Activated T-cell treated with anti-CD3 and anti-CD28 coated beads, Interleukin-2, amount 50 U/mL, for 48 hours (primary cell): ENCODE results near the gene SNRPD3.
"Not testable (repeated sequence)": the region's sequence is repeated elsewhere in the genome, so short reads cannot be mapped to it uniquely, and the experiment has no call there.

Experiments used
- DNase-seq, 2 experiments: peaks; one replicate each; pipeline ENCODE4 v3.0.0-alpha.2; 2020

The SNRPD3 gene

GRCh38 chr22:24593559-24593835 lies 37.7 kb downstream of the SNRPD3 start:
- DNase-seq, result not testable (repeated sequence)

- no peak for DNase-seq
Measured at GRCh38 chr22:24593836-24594568, 38.2 kb downstream of the SNRPD3 start.

GRCh38 chr22:24594569-24595120 lies 38.8 kb downstream of the SNRPD3 start:
- DNase-seq, result no peak

GRCh38 chr22:24595228-24595627 lies 39.4 kb downstream of the SNRPD3 start:
- no peak for DNase-seq

- no peak for DNase-seq
Measured at GRCh38 chr22:24595863-24596262, 40.1 kb downstream of the SNRPD3 start.

- DNase-seq, result not testable (repeated sequence)
Measured at GRCh38 chr22:24597076-24597475, 41.3 kb downstream of the SNRPD3 start.

- no peak for DNase-seq
Measured at GRCh38 chr22:24599514-24599913, 43.7 kb downstream of the SNRPD3 start.

GRCh38 chr22:24599958-24600715 lies 44.3 kb downstream of the SNRPD3 start:
- not testable (repeated sequence) for DNase-seq

- no peak for DNase-seq
Measured at GRCh38 chr22:24601217-24602104, 45.7 kb downstream of the SNRPD3 start.

GRCh38 chr22:24602105-24602749 lies 46.4 kb downstream of the SNRPD3 start:
- not testable (repeated sequence) for DNase-seq

- DNase-seq, result not testable (repeated sequence)
Measured at GRCh38 chr22:24602847-24603769, 47.3 kb downstream of the SNRPD3 start, which contains the start of gene GGT1. TSS of gene GGT1 (plus strand) at chr22:24603193. CDS start at chr22:24611082, 7,889 bp downstream.

- DNase-seq, result peak; percentile 36 to 54
Measured at GRCh38 chr22:24603770-24604629, 48.2 kb downstream of the SNRPD3 start.

GRCh38 chr22:24606340-24606739 lies 50.5 kb downstream of the SNRPD3 start:
- peak in 1 of 2 experiments; percentile 34 for DNase-seq

GRCh38 chr22:24607429-24607983 lies 51.7 kb downstream of the SNRPD3 start:
- DNase-seq, result peak; percentile 72 to 78

- not testable (repeated sequence) for DNase-seq
Measured at GRCh38 chr22:24608327-24608726, 52.5 kb downstream of the SNRPD3 start.

GRCh38 chr22:24609888-24610287 lies 54.1 kb downstream of the SNRPD3 start:
- not testable (repeated sequence) for DNase-seq

GRCh38 chr22:24614794-24615193 lies 59.0 kb downstream of the SNRPD3 start:
- DNase-seq, result not testable (repeated sequence)

GRCh38 chr22:24621244-24621643 lies 65.4 kb downstream of the SNRPD3 start:
- not testable (repeated sequence) for DNase-seq

- not testable (repeated sequence) for DNase-seq
Measured at GRCh38 chr22:24622596-24622995, 66.8 kb downstream of the SNRPD3 start.
